HG03354 (cell line): ENCODE data around the gene CLDN9.

Experiments
- ATAC-seq: cut with Tn5 transposase; IDR thresholded peaks from one replicate; pipeline ENCODE4 v1.9.1; 2021; ENCODE audit warnings: mild to moderate bottlenecking; ENCODE audit not compliant: unreplicated experiment, poor library complexity, severe bottlenecking

The CLDN9 gene

GRCh38 chr16:3014971-3015370 lies 2.2 kb downstream of the CLDN9 start:
- no peak for ATAC-seq

- ATAC-seq = no peak
These were observed 3.3 kb downstream of the CLDN9 start for GRCh38 chr16:3015865-3016521.

- no peak for ATAC-seq
These were observed 4.6 kb downstream of the CLDN9 start for GRCh38 chr16:3017344-3017743.

GRCh38 chr16:3017794-3018506 lies 5.2 kb downstream of the CLDN9 start, which contains the start of gene CLDN6:
TSS of gene CLDN6 (minus strand) at chr16:3018183. CDS start at chr16:3016021, 2,162 bp downstream.
- ATAC-seq = no peak

GRCh38 chr16:3019594-3020246 lies 7.0 kb downstream of the CLDN9 start:
- no peak for ATAC-seq

GRCh38 chr16:3020247-3020603 lies 7.5 kb downstream of the CLDN9 start, which contains the start of gene TNFRSF12A:
TSS of gene TNFRSF12A (plus strand) at chr16:3020368. CDS start at chr16:3020398, 30 bp downstream.
- ATAC-seq = no peak

- ATAC-seq = no peak
These were observed 8.1 kb downstream of the CLDN9 start for GRCh38 chr16:3020604-3021448.

- peak; percentile 28 for ATAC-seq
These were observed 8.9 kb downstream of the CLDN9 start for GRCh38 chr16:3021449-3022207.

GRCh38 chr16:3022208-3022683 lies 9.5 kb downstream of the CLDN9 start:
- no peak for ATAC-seq

- no peak for ATAC-seq
These were observed 10.1 kb downstream of the CLDN9 start for GRCh38 chr16:3022684-3023414.

- ATAC-seq = no peak
These were observed 10.6 kb downstream of the CLDN9 start for GRCh38 chr16:3023415-3023668.

GRCh38 chr16:3023669-3024478 lies 11.2 kb downstream of the CLDN9 start, which contains the start of the genes HCFC1R1 and THOC6:
TSS of gene HCFC1R1 (minus strand) at chr16:3023942. CDS start at chr16:3023941, 1 bp downstream.
TSS of gene THOC6 (plus strand) at chr16:3024035. CDS start at chr16:3024327, 292 bp downstream.
- ATAC-seq = peak; percentile 73

GRCh38 chr16:3025032-3026002 lies 12.6 kb downstream of the CLDN9 start:
- no peak for ATAC-seq

GRCh38 chr16:3026003-3026378 lies 13.3 kb downstream of the CLDN9 start:
- ATAC-seq = no peak

- no peak for ATAC-seq
These were observed 14.1 kb downstream of the CLDN9 start for GRCh38 chr16:3026609-3027488.

GRCh38 chr16:3027489-3027795 lies 14.7 kb downstream of the CLDN9 start:
- ATAC-seq = no peak
